Measurements from ENCODE around the gene SPOCK3.

Gene SPOCK3

GRCh38 chr4:167041524-167041923 is 192.8 kb downstream of the SPOCK3 start:
- H3K27me3 ChIP-seq (ENCODE audit: control insufficient read depth, insufficient read depth, low read length): no peaks in the 10 kb centered on the region
- no peak overlapping the region for H3K4me3 ChIP-seq (ENCODE audit: low read depth, low read length)
- H3K9ac ChIP-seq (ENCODE audit: low read length): no peak overlapping the region
- H3K4me1 ChIP-seq (ENCODE audit: control insufficient read depth, insufficient read depth, low read length): no peaks in the 10 kb centered on the region
- no peaks in the 10 kb centered on the region for H3K36me3 ChIP-seq (ENCODE audit: control insufficient read depth, insufficient read depth, low read length)
- H3K9me3 ChIP-seq (ENCODE audit: control insufficient read depth, insufficient read depth, low read depth, low read length): no peaks in the 10 kb centered on the region
- H3K27ac ChIP-seq (ENCODE audit: low read depth, low read length): no peak overlapping the region

- Histone ChIP-seq H3K4me1 (ENCODE audit: control insufficient read depth, insufficient read depth, low read length) (peaks cover 5% of the 10 kb centered on the region; the same call in 1 of the 2 replicates), H3K27me3 (ENCODE audit: control insufficient read depth, insufficient read depth, low read length) (no peaks in the 10 kb centered on the region), H3K36me3 (ENCODE audit: control insufficient read depth, insufficient read depth, low read length) (no peaks in the 10 kb centered on the region), H3K9ac (ENCODE audit: low read length) (no peak overlapping the region), H3K27ac (ENCODE audit: low read depth, low read length) (no peak overlapping the region), H3K9me3 (ENCODE audit: control insufficient read depth, insufficient read depth, low read depth, low read length) (no peaks in the 10 kb centered on the region), H3K4me3 (ENCODE audit: low read depth, low read length) (no peak overlapping the region)
Observed at GRCh38 chr4:167035390-167035789, 198.9 kb downstream of the SPOCK3 start.

GRCh38 chr4:167034983-167035382 is 199.3 kb downstream of the SPOCK3 start:
- no peaks in the 10 kb centered on the region for H3K36me3 ChIP-seq (ENCODE audit: control insufficient read depth, insufficient read depth, low read length)
- no peaks in the 10 kb centered on the region for H3K9me3 ChIP-seq (ENCODE audit: control insufficient read depth, insufficient read depth, low read depth, low read length)
- no peak overlapping the region for H3K9ac ChIP-seq (ENCODE audit: low read length)
- H3K27ac ChIP-seq (ENCODE audit: low read depth, low read length): no peak overlapping the region
- H3K4me3 ChIP-seq (ENCODE audit: low read depth, low read length): no peak overlapping the region
- peaks cover 5% of the 10 kb centered on the region; the same call in 1 of the 2 replicates for H3K4me1 ChIP-seq (ENCODE audit: control insufficient read depth, insufficient read depth, low read length)
- no peaks in the 10 kb centered on the region for H3K27me3 ChIP-seq (ENCODE audit: control insufficient read depth, insufficient read depth, low read length)

DNA sequence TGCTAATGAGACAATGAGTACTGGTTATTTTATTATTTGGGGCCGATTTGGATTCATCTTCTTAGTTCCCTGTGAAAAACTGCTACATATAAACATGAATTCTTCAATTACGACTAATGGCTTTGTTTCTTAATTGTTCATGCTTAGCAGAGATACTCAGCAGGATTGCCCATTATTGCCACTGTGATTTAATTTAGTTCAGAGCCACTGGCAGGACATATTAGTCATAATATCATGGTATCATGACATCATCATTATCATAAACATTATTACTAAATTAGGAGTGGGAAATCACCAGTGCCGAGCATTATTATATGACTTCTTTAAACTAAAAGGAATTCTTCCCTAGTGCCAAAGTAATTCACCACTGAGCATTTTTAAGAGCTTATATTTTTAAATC is 201.4 kb downstream of the SPOCK3 start:
- no peaks in the 10 kb centered on the region for H3K27me3 ChIP-seq (ENCODE audit: control insufficient read depth, insufficient read depth, low read length)
- H3K36me3 ChIP-seq (ENCODE audit: control insufficient read depth, insufficient read depth, low read length): no peaks in the 10 kb centered on the region
- peaks cover 5% of the 10 kb centered on the region; the same call in 1 of the 2 replicates for H3K4me1 ChIP-seq (ENCODE audit: control insufficient read depth, insufficient read depth, low read length)
- no peak overlapping the region for H3K9ac ChIP-seq (ENCODE audit: low read length)
- no peak overlapping the region for H3K27ac ChIP-seq (ENCODE audit: low read depth, low read length)
- H3K9me3 ChIP-seq (ENCODE audit: control insufficient read depth, insufficient read depth, low read depth, low read length): no peaks in the 10 kb centered on the region
- no peak overlapping the region for H3K4me3 ChIP-seq (ENCODE audit: low read depth, low read length)

GRCh38 chr4:167031534-167032156 is 202.6 kb downstream of the SPOCK3 start:
- Histone ChIP-seq H3K27ac (ENCODE audit: low read depth, low read length) (0 out of 2 replicates have a peak overlapping the region, but pooled peaks have one; percentile 14), H3K9ac (ENCODE audit: low read length) (no peak overlapping the region), H3K4me3 (ENCODE audit: low read depth, low read length) (no peak overlapping the region), H3K27me3 (ENCODE audit: control insufficient read depth, insufficient read depth, low read length) (no peaks in the 10 kb centered on the region), H3K36me3 (ENCODE audit: control insufficient read depth, insufficient read depth, low read length) (no peaks in the 10 kb centered on the region), H3K4me1 (ENCODE audit: control insufficient read depth, insufficient read depth, low read length) (peaks cover 5% of the 10 kb centered on the region; the same call in 1 of the 2 replicates), H3K9me3 (ENCODE audit: control insufficient read depth, insufficient read depth, low read depth, low read length) (no peaks in the 10 kb centered on the region)

DNA sequence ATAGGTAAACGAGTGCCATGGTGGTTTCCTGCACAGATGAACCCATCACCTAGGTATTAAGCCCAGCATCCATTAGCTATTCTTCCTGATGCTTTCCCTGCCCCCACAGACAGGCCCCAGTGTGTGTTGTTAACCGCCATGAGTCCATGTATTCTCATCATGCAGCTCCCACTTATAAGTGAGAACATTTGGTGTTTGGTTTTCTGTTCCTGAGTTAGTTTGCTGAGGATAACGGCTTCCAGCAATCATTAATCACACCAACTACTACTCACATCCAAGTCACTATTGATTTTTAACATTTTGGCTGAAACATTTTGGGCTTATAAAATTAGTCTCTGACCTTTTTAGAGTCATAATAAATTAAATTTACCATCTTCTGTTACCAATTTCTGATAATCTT is 205.3 kb downstream of the SPOCK3 start:
- H3K27me3 ChIP-seq (ENCODE audit: control insufficient read depth, insufficient read depth, low read length): no peaks in the 10 kb centered on the region
- H3K4me1 ChIP-seq (ENCODE audit: control insufficient read depth, insufficient read depth, low read length): peaks cover 5% of the 10 kb centered on the region; the same call in 1 of the 2 replicates
- no peak overlapping the region for H3K4me3 ChIP-seq (ENCODE audit: low read depth, low read length)
- no peak overlapping the region for H3K9ac ChIP-seq (ENCODE audit: low read length)
- H3K27ac ChIP-seq (ENCODE audit: low read depth, low read length): no peak overlapping the region
- no peaks in the 10 kb centered on the region for H3K36me3 ChIP-seq (ENCODE audit: control insufficient read depth, insufficient read depth, low read length)
- H3K9me3 ChIP-seq (ENCODE audit: control insufficient read depth, insufficient read depth, low read depth, low read length): no peaks in the 10 kb centered on the region

- Histone ChIP-seq H3K9me3 (ENCODE audit: control insufficient read depth, insufficient read depth, low read depth, low read length) (no peaks in the 10 kb centered on the region), H3K27me3 (ENCODE audit: control insufficient read depth, insufficient read depth, low read length) (no peaks in the 10 kb centered on the region), H3K36me3 (ENCODE audit: control insufficient read depth, insufficient read depth, low read length) (no peaks in the 10 kb centered on the region), H3K4me1 (ENCODE audit: control insufficient read depth, insufficient read depth, low read length) (no peaks in the 10 kb centered on the region), H3K27ac (ENCODE audit: low read depth, low read length) (no peak overlapping the region), H3K9ac (ENCODE audit: low read length) (no peak overlapping the region), H3K4me3 (ENCODE audit: low read depth, low read length) (no peak overlapping the region)
Observed at GRCh38 chr4:167025670-167026069, 208.6 kb downstream of the SPOCK3 start.

DNA sequence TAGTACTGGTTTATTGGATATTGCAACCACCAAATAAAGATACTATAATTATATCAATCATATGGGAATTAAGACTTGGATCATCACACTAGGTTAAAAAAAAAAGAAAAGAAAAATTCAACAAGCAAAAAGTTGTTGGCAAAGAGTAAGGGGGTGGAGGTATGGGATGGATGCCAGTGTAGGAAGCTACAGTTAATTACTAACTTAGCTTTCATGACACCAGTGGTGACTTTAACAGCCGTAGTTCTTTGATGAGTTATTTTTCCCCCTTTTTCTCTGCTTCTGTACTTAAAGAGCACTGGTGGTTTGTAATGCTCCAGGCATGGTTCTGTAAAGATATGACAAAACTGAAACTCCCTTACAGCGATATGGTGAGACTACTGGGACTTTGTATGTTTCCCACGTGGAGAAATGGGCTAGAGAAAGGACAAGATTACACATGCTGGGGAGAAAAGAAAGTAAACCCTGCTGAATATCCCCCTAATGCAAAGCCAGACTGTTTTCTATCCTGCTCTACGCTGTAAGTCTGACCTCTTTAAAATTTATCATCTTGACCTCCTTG is 210.8 kb downstream of the SPOCK3 start:
- H3K9me3 ChIP-seq (ENCODE audit: control insufficient read depth, insufficient read depth, low read depth, low read length): no peaks in the 10 kb centered on the region
- no peaks in the 10 kb centered on the region for H3K4me1 ChIP-seq (ENCODE audit: control insufficient read depth, insufficient read depth, low read length)
- no peaks in the 10 kb centered on the region for H3K36me3 ChIP-seq (ENCODE audit: control insufficient read depth, insufficient read depth, low read length)
- no peak overlapping the region for H3K27ac ChIP-seq (ENCODE audit: low read depth, low read length)
- no peak overlapping the region for H3K9ac ChIP-seq (ENCODE audit: low read length)
- no peak overlapping the region for H3K4me3 ChIP-seq (ENCODE audit: low read depth, low read length)
- H3K27me3 ChIP-seq (ENCODE audit: control insufficient read depth, insufficient read depth, low read length): no peaks in the 10 kb centered on the region

GRCh38 chr4:167021545-167022155 is 212.6 kb downstream of the SPOCK3 start:
- Histone ChIP-seq H3K27me3 (ENCODE audit: control insufficient read depth, insufficient read depth, low read length) (no peaks in the 10 kb centered on the region), H3K9me3 (ENCODE audit: control insufficient read depth, insufficient read depth, low read depth, low read length) (no peaks in the 10 kb centered on the region), H3K4me1 (ENCODE audit: control insufficient read depth, insufficient read depth, low read length) (no peaks in the 10 kb centered on the region), H3K4me3 (ENCODE audit: low read depth, low read length) (no peak overlapping the region), H3K36me3 (ENCODE audit: control insufficient read depth, insufficient read depth, low read length) (no peaks in the 10 kb centered on the region), H3K27ac (ENCODE audit: low read depth, low read length) (no peak overlapping the region), H3K9ac (ENCODE audit: low read length) (no peak overlapping the region)

DNA sequence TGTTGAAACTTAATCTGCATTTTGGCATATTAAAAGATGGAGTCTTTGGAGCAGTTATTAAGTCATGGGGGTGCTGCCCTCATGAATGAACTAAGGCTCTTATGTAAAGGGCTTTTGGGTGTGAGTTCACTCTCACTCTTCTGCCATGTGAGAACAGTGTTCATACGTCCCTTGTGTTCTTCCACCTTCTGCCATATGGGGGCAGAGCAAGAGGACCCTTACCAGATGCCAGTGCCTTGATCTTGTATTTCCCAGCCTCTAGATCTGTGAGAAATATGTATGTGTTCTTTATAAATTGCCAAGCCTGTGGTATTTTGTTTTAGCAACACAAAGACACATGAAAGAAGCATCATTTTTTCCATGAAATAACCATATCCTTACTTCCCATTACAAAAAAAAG is 213.9 kb downstream of the SPOCK3 start:
- no peak overlapping the region for H3K27ac ChIP-seq (ENCODE audit: low read depth, low read length)
- no peaks in the 10 kb centered on the region for H3K4me1 ChIP-seq (ENCODE audit: control insufficient read depth, insufficient read depth, low read length)
- no peak overlapping the region for H3K9ac ChIP-seq (ENCODE audit: low read length)
- H3K27me3 ChIP-seq (ENCODE audit: control insufficient read depth, insufficient read depth, low read length): no peaks in the 10 kb centered on the region
- no peaks in the 10 kb centered on the region for H3K9me3 ChIP-seq (ENCODE audit: control insufficient read depth, insufficient read depth, low read depth, low read length)
- no peaks in the 10 kb centered on the region for H3K36me3 ChIP-seq (ENCODE audit: control insufficient read depth, insufficient read depth, low read length)
- H3K4me3 ChIP-seq (ENCODE audit: low read depth, low read length): no peak overlapping the region

DNA sequence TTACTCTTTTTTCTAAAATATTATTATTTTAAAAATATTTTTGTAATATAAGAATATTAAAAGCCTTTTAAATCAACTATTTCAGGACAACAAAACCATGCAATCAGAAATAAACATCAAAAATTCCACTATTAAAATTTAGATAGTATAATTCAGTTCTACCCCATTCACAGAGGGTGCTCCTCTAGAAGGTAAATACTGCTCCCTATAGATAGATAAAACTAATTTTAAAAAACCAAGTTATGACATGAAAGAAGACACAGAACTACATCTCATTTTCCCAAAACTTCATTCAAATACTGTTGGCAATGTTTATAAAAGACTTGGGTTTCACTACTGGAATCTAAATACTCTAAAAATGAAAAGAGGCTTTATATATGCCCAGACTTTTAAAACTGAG is 219.3 kb downstream of the SPOCK3 start:
- H3K27me3 ChIP-seq (ENCODE audit: control insufficient read depth, insufficient read depth, low read length): no peaks in the 10 kb centered on the region
- no peak overlapping the region for H3K9ac ChIP-seq (ENCODE audit: low read length)
- H3K27ac ChIP-seq (ENCODE audit: low read depth, low read length): no peak overlapping the region
- no peaks in the 10 kb centered on the region for H3K4me1 ChIP-seq (ENCODE audit: control insufficient read depth, insufficient read depth, low read length)
- H3K9me3 ChIP-seq (ENCODE audit: control insufficient read depth, insufficient read depth, low read depth, low read length): no peaks in the 10 kb centered on the region
- H3K4me3 ChIP-seq (ENCODE audit: low read depth, low read length): no peak overlapping the region
- H3K36me3 ChIP-seq (ENCODE audit: control insufficient read depth, insufficient read depth, low read length): no peaks in the 10 kb centered on the region
